K562 (cell line): Measurements from ENCODE around the gene RALGPS1. TPM values are rescaled to one million over a fixed set of nuclear protein-coding genes. Genes with fewer than 3 reads are reported as not detected.

Experiments used
- ATAC-seq: fragments of 200-7000 bp; cut with Tn5 transposase; 3 replicates; pipeline ENCODE4 v1.9.1; 2020; ENCODE audit warnings: moderate library complexity
- BruUV-seq: library from RNA; stranded (reverse); fragments of 400-500 nt; replicated peaks from 2 replicates; lab custom pipeline; 2021; lab: Mats Ljungman, UMichigan
- CTCF ChIA-PET: fragments of 300-600 bp; formaldehyde crosslinking; extraction: SDS; loops from one replicate; lab custom pipeline; 2021; ENCODE audit warnings: low intra/inter-chr PET ratio; lab: Yijun Ruan, JAX
- POLR2A ChIA-PET: fragments of 300-600, 350-650 bp; sonication (Branson Sonifier 250); formaldehyde crosslinking; extraction: SDS; loops from one replicate; lab custom pipeline; 2021; ENCODE audit warnings: antibody characterized with exemption, inconsistent platforms; lab: Yijun Ruan, JAX
- DNase-seq, 4 experiments: peaks; one replicate each; pipeline versions ENCODE4 v3.0.0 to v3.0.0-alpha.2; 2011 to 2018; ENCODE audit warnings: low spot score in 3 of 4, mixed read lengths in 3 of 4; ENCODE audit errors: extremely low read depth in 1 of 4
- FAIRE-seq: peaks from 2 replicates; lab custom pipeline; 2011; peaks lifted over from hg19 to GRCh38; lab: Jason Lieb, UNC
- H2AFZ ChIP-seq: 2 replicates; pipeline ENCODE4 v1.6.0; 2011; ENCODE audit warnings: low read depth, low read length, control low read depth, inconsistent platforms
- H3K27ac ChIP-seq: fragments of 200-600 bp; 3 replicates; pipeline ENCODE4 v1.8.0; 2011; ENCODE audit warnings: low read depth, mild to moderate bottlenecking, control low read depth, inconsistent platforms, low read length, moderate library complexity, mixed read lengths; ENCODE audit errors: extremely low read depth
- H3K27me3 ChIP-seq, 2 experiments: fragments of 300-600 bp in 1 of 2; 2 replicates in 1 of 2; 3 replicates in 1 of 2; pipeline versions ENCODE4 v1.6.0 to v1.8.0; 2011; ENCODE audit warnings: inconsistent platforms in 2 of 2, low read length in 2 of 2, mild to moderate bottlenecking in 1 of 2, mixed read lengths in 1 of 2, moderate library complexity in 1 of 2; ENCODE audit not compliant: control insufficient read depth in 2 of 2, insufficient read depth in 2 of 2
- H3K36me3 ChIP-seq: fragments of 300-600 bp; 3 replicates; pipeline ENCODE4 v1.8.0; 2011; ENCODE audit warnings: mild to moderate bottlenecking, low read length, inconsistent platforms; ENCODE audit not compliant: control insufficient read depth, insufficient read depth
- H3K4me1 ChIP-seq, 2 experiments: fragments of 200-600 bp in 1 of 2; replicated peaks in 1 of 2; 2 replicates in 1 of 2; 3 replicates in 1 of 2; pipeline versions ENCODE4 v1.5.1 to v1.8.0; 2011; ENCODE audit warnings: inconsistent platforms in 2 of 2, low read length in 2 of 2, mild to moderate bottlenecking in 1 of 2, mixed read lengths in 1 of 2, moderate library complexity in 1 of 2; ENCODE audit not compliant: control insufficient read depth in 2 of 2, insufficient read depth in 2 of 2
- H3K4me2 ChIP-seq: 2 replicates; pipeline ENCODE4 v1.6.1; 2011; ENCODE audit warnings: low read length, control low read depth, inconsistent platforms, mixed read lengths; ENCODE audit not compliant: insufficient read depth
- H3K4me3 ChIP-seq: fragments of 200-600 bp; sonication (generic), shearing (Covaris generic); 2 replicates; pipeline ENCODE4 v1.5.1; 2016; ENCODE audit warnings: control low read depth, inconsistent platforms
- H3K79me2 ChIP-seq: fragments of 200-600 bp; 3 replicates; pipeline ENCODE4 v1.8.0; 2011; ENCODE audit warnings: low read length, inconsistent platforms; ENCODE audit not compliant: control insufficient read depth, insufficient read depth
- H3K9ac ChIP-seq, 2 experiments: 2 replicates each; pipeline versions ENCODE4 v1.6.0 to v1.6.1; 2011; ENCODE audit warnings: low read depth in 2 of 2, low read length in 2 of 2, control low read depth in 1 of 2, inconsistent platforms in 1 of 2, mild to moderate bottlenecking in 1 of 2, mixed read lengths in 1 of 2; ENCODE audit not compliant: insufficient read depth in 1 of 2
- H3K9me1 ChIP-seq: one replicate; pipeline ENCODE4 v1.6.0; 2011; ENCODE audit warnings: inconsistent platforms, mild to moderate bottlenecking, low read length, moderate library complexity; ENCODE audit not compliant: control insufficient read depth, insufficient read depth
- H3K9me3 ChIP-seq: replicated peaks from 2 replicates; pipeline ENCODE4 v1.5.1; 2011; ENCODE audit warnings: low read depth, low read length, inconsistent platforms; ENCODE audit not compliant: control insufficient read depth, insufficient read depth
- H4K20me1 ChIP-seq: replicated peaks from 2 replicates; pipeline ENCODE4 v1.6.1; 2011; ENCODE audit warnings: low read length, inconsistent platforms, mixed read lengths; ENCODE audit not compliant: control insufficient read depth, insufficient read depth
- ASH1L ChIP-seq: fragments of 450-650 bp; IDR thresholded peaks from 2 replicates; pipeline ENCODE4 v1.6.1; 2018; ENCODE audit warnings: borderline replicate concordance, mild to moderate bottlenecking, low read depth; ENCODE audit not compliant: partially characterized antibody
- ERF ChIP-seq: fragments of 450-650 bp; formaldehyde crosslinking; IDR thresholded peaks from 2 replicates; pipeline ENCODE4 v1.4.0; 2020; ENCODE audit warnings: mild to moderate bottlenecking, mixed read lengths
- GABPB1 ChIP-seq: sonication (generic); formaldehyde crosslinking; IDR thresholded peaks from 2 replicates; pipeline ENCODE4 v1.8.0; 2022; ENCODE audit warnings: mild to moderate bottlenecking, missing genetic modification reagents
- NCOA2 ChIP-seq, 2 experiments: fragments of 450-650 bp; IDR thresholded peaks; 2 replicates each; pipeline ENCODE4 v1.6.1; 2018; ENCODE audit warnings: mild to moderate bottlenecking in 2 of 2, moderate library complexity in 1 of 2; ENCODE audit not compliant: partially characterized antibody in 2 of 2
- RBM15 ChIP-seq: fragments of 200-400 bp; formaldehyde crosslinking; IDR thresholded peaks from 2 replicates; pipeline ENCODE4 v1.6.1; 2018; ENCODE audit warnings: mild to moderate bottlenecking, low read length, moderate library complexity; ENCODE audit not compliant: insufficient read depth
- TBL1XR1 ChIP-seq, 2 experiments: IDR thresholded peaks; 2 replicates each; pipeline ENCODE4 v1.6.1; 2012; ENCODE audit warnings: improper control_type of control experiment in 2 of 2, low read length in 2 of 2, mild to moderate bottlenecking in 1 of 2
- ZNF766 ChIP-seq: fragments of 200-800 bp; sonication (Bioruptor generic); conservative IDR thresholded peaks from 2 replicates; pipeline ENCODE4 v1.6.1; 2016; ENCODE audit warnings: missing genetic modification characterization, missing compliant biosample characterization
- WGBS: fragments of 100-300 bp; shearing (Covaris generic); methylation state at CpG from one replicate; pipeline ENCODE4 v1.1.6; 2016; ENCODE audit warnings: low coverage, mixed read lengths; ENCODE audit not compliant: insufficient coverage; ENCODE audit errors: missing lambda C conversion rate; 5-methylcytosine and 5-hydroxymethylcytosine counted together
- in situ Hi-C: fragments of 300-500 bp; cut with MboI; formaldehyde crosslinking; loops from 4 replicates; pipeline ENCODE4 v1.15.0; 2018; ENCODE audit warnings: inconsistent platforms, mixed read lengths
- intact Hi-C: fragments of 100-400 bp; cut with micrococcal nuclease; formaldehyde crosslinking; loops from 2 replicates; pipeline ENCODE4 v1.14.2; 2022
- polyA plus RNA-seq, 8 experiments: library from polyadenylated mRNA; depleted of rRNA in 4 of 8; stranded (reverse) in 5 of 8; unstranded in 3 of 8; fragments of >200 nt; fragmentation: Nextera tagmentation in 2 of 8; fragmentation: Illumina TruSeq in 1 of 8; extraction: Ambion mirVana in 2 of 8; extraction: Trizol in 1 of 8; gene quantifications; 2 replicates each; pipeline versions ENCODE4 v1.2.1 to v1.2.3, GENCODE V29; 2011 to 2014; ENCODE audit warnings: inconsistent platforms in 1 of 8, missing spikeins in 1 of 8
- total RNA-seq, 7 experiments: library from RNA; depleted of rRNA in 6 of 7; stranded (reverse); fragments of >200 nt in 6 of 7; fragmentation: Illumina TruSeq in 2 of 7; extraction: Trizol in 2 of 7; gene quantifications; 2 replicates each; pipeline versions ENCODE4 v1.2.1 to v1.2.3, GENCODE V29; 2011 to 2021; ENCODE audit warnings: low replicate concordance in 1 of 7
- TF ChIP-seq, protein P1 (sequence below): sonication (generic); formaldehyde crosslinking; IDR thresholded peaks from 2 replicates; pipeline ENCODE4 v1.8.0; 2023; ENCODE audit warnings: missing genetic modification reagents, mild to moderate bottlenecking, borderline replicate concordance

RALGPS1 gene
- total and polyA plus RNA-seq, 9 of the 15 experiments (the other 6 are each of a cell fraction or from before 2014, with no cell fraction given), result 0.04 to 2.6 (median 1.5) TPM

- H3K36me3 ChIP-seq, result no peaks in the 10 kb centered on the region
- no TSS peak for BruUV-seq
- FAIRE-seq (no peak), ATAC-seq (no peak), DNase-seq (no peak)
- H4K20me1 ChIP-seq, result peaks cover 3% of the 10 kb centered on the region; the same call in 1 of the 2 replicates
- H2AFZ ChIP-seq, result no peak overlapping the region
- ChIA-PET POLR2A (interaction anchor here (0.7 kb wide), 1 partner anchor 28 kb away, joined by 3 read pairs; no protein-coding TSS in a partner anchor), CTCF (no interaction called here)
- H3K9ac ChIP-seq, result no peak overlapping the region
- H3K4me1 ChIP-seq, result peaks cover 0 to 4% of the 10 kb centered on the region in 2 experiments; a peak in 1 of 5 replicates
- H3K27me3 ChIP-seq, result peaks cover 19 to 80% of the 10 kb centered on the region in 2 experiments
- no peaks in the 10 kb centered on the region for H3K9me1 ChIP-seq
- TF ChIP-seq, protein P1, sequence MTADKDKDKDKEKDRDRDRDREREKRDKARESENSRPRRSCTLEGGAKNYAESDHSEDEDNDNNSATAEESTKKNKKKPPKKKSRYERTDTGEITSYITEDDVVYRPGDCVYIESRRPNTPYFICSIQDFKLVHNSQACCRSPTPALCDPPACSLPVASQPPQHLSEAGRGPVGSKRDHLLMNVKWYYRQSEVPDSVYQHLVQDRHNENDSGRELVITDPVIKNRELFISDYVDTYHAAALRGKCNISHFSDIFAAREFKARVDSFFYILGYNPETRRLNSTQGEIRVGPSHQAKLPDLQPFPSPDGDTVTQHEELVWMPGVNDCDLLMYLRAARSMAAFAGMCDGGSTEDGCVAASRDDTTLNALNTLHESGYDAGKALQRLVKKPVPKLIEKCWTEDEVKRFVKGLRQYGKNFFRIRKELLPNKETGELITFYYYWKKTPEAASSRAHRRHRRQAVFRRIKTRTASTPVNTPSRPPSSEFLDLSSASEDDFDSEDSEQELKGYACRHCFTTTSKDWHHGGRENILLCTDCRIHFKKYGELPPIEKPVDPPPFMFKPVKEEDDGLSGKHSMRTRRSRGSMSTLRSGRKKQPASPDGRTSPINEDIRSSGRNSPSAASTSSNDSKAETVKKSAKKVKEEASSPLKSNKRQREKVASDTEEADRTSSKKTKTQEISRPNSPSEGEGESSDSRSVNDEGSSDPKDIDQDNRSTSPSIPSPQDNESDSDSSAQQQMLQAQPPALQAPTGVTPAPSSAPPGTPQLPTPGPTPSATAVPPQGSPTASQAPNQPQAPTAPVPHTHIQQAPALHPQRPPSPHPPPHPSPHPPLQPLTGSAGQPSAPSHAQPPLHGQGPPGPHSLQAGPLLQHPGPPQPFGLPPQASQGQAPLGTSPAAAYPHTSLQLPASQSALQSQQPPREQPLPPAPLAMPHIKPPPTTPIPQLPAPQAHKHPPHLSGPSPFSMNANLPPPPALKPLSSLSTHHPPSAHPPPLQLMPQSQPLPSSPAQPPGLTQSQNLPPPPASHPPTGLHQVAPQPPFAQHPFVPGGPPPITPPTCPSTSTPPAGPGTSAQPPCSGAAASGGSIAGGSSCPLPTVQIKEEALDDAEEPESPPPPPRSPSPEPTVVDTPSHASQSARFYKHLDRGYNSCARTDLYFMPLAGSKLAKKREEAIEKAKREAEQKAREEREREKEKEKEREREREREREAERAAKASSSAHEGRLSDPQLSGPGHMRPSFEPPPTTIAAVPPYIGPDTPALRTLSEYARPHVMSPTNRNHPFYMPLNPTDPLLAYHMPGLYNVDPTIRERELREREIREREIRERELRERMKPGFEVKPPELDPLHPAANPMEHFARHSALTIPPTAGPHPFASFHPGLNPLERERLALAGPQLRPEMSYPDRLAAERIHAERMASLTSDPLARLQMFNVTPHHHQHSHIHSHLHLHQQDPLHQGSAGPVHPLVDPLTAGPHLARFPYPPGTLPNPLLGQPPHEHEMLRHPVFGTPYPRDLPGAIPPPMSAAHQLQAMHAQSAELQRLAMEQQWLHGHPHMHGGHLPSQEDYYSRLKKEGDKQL (CRISPR knock-in tag), result no peak
- TF ChIP-seq RBM15, result no peak
- TF ChIP-seq ASH1L, result no peak
- TF ChIP-seq NCOA2 (IDR thresholded peaks at IDR 0.05; ENCODE audit: partially characterized antibody in 2 of 2), result no peak
- no peak for TF ChIP-seq TBL1XR1 (IDR thresholded peaks at IDR 0.05; ENCODE audit: low read length in 2 of 2)
- no peak for TF ChIP-seq ERF
- no peak for TF ChIP-seq ZNF766
- TF ChIP-seq GABPB1 (CRISPR knock-in tag), result no peak
- no peak overlapping the region for H3K27ac ChIP-seq
- intact Hi-C loops, result no loop called here
- no peak overlapping the region for H3K4me2 ChIP-seq
- in situ Hi-C loops, result no loop called here
- no peaks in the 10 kb centered on the region for H3K79me2 ChIP-seq
- no peak overlapping the region for H3K4me3 ChIP-seq
- 13% methylated on average over 3 of the region's 3 CpGs for WGBS
- H3K9me3 ChIP-seq, result no peaks in the 10 kb centered on the region
Measured at GRCh38 chr9:127112735-127113161, 198.2 kb downstream of the RALGPS1 start.
